GM19455 (cell line): ENCODE data around the gene CERK.
"Not testable (repeated sequence)": the region's sequence is repeated elsewhere in the genome, so short reads cannot be mapped to it uniquely, and the experiment has no call there.

Experiments used
- ATAC-seq: cut with Tn5 transposase; IDR thresholded peaks from one replicate; pipeline ENCODE4 v1.9.1; 2021; ENCODE audit not compliant: unreplicated experiment

The CERK gene, protein sequence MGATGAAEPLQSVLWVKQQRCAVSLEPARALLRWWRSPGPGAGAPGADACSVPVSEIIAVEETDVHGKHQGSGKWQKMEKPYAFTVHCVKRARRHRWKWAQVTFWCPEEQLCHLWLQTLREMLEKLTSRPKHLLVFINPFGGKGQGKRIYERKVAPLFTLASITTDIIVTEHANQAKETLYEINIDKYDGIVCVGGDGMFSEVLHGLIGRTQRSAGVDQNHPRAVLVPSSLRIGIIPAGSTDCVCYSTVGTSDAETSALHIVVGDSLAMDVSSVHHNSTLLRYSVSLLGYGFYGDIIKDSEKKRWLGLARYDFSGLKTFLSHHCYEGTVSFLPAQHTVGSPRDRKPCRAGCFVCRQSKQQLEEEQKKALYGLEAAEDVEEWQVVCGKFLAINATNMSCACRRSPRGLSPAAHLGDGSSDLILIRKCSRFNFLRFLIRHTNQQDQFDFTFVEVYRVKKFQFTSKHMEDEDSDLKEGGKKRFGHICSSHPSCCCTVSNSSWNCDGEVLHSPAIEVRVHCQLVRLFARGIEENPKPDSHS

DNA sequence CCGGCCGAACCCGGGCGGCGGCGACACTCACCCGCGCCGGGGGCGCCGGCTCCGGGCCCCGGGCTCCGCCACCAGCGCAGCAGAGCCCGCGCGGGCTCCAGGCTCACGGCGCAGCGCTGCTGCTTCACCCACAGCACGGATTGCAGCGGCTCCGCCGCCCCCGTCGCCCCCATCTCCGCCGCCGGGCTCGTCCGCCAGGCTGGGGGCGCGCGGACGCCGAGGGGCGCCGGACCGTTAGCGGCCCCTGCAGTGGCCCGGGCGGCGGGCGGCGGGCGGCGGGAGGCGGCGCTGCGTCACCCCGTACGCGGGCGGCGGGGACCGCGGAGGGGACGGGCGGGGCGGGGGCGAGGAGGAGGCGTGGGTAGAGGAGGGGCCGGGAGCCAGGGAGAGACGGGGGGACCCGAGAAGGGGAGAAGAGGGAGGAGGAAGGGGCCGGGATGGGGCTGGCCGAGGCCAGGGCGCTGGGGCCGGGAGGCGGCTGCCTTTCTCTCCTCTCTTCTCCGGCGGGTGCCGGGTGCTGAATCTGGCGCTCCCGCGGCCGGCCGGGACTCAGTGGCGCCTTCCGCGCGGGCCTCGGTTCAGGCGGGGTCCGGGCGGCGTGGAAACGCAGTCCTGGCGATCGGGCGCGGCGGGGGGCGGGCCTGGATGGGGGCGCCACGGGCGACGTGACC is at the start of gene CERK:
TSS of gene CERK (minus strand) at position 277 of the 671 bp plus-strand sequence. CDS start at position 173, 104 bp downstream.
- ATAC-seq, result peak; percentile 50

DNA sequence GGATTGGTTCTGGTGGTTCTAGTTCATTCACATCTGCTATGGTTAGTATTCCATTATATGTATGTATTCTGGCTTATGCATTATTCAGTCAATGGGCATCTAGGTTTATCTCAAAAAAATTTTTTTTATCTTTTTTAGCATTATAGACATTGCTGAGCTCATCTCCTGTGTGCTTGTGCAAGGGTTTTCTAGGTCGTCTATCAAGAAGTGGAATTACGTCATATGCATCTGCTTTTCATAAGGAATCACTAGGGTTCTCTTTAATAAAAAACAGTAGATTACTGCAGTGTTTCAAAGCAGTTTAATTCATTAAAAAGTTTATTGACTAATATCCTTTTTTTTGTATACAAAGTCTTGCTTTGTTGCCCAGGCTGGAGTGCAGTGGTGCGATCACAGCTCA is 45.7 kb upstream of the CERK start:
- no peak for ATAC-seq

DNA sequence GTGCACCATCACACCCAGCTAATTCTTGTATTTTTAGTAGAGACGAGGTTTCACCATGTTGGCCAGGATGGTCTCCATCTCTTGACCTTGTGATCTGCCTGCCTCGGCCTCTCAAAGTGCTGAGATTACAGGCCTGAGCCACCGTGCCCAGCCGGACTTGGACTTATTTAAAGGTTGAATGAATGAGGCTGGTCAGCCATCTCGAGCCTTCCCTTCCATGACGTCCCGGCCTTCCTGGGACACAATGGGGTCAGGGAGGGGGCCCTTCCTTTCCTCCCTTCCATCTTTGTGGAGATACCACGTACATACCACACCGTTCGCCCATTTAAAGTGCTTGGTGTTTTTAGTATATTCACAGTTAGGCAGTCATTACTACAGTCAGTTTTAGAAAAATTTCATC is 44.1 kb upstream of the CERK start:
- ATAC-seq, result not testable (repeated sequence)

DNA sequence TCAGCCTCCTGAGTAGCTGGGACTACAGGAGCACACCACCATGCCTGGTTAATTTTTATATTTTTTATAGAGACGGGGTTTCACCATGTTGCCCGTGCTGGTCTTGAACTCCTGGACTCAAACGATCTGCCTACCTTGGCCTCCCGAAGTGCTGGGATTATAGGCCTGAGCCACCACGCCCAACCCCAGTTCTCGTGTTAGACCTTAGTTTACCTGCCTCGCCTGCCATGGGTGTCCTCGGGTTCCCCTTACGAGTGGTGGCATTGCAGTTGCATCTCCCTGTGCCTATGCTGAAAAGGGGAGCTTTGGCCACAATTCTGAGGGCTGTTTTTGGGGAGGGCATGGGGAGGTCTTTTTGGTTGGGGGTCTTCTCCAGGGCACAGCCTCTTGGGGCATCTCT is 43.2 kb upstream of the CERK start:
- ATAC-seq, result no peak

DNA sequence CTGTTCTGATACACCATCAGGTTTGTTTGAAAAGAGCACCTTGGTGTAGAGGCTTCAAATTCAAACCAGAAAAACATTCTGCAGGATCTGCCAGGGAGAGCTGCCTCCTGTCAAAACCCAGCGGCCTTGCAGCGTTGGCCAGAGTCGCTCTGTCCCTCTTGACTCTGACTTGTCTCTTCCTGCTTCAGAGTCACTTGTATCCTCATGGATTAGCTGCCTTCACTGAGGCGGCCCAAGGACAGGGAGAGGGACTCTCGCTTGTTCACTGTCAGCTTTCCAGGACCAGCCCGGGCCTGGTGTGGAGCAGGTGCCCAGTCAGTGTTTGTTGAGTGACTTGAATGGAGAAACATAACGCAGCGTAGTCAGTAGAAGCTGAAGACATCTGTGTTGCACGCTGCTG is 42.4 kb upstream of the CERK start:
- no peak for ATAC-seq

DNA sequence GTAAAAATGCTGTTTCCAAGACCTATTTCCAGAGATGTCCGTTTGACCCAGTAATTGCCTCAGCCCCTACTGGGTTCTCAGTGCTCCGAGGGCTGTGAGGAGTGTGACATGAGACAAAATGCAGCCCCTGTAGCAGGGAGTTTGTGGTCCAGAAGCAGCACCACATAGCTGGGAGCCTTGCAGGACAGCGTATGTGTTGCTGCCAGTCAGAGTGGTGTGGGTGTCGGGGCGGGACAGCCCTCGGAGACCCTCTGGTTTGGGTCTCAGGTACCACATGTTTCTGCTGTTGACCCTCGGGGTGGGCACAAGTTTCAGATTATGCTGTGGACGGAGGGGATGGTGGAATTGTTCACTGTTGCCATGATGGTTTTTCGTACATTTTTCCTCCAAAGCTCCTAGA is 41.6 kb upstream of the CERK start:
- no peak for ATAC-seq

DNA sequence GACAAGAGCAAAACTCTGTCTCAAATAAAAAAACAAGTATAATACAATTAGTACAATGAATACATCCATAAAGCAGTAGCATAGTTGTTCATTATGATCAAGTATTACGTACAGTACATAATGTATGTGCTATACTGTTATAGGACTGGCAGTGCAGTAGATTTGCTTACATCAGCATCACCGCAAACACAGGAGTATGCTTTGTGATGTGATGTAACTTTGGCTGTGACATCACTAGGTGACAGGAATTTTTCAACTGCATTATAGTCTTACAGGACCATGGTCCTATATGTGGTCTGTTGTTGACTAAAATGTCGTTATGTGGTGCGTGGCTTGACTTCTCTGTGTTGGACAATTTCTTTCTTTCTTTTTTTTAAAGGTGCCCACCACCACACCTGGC is 41.0 kb upstream of the CERK start:
- ATAC-seq, result no peak

DNA sequence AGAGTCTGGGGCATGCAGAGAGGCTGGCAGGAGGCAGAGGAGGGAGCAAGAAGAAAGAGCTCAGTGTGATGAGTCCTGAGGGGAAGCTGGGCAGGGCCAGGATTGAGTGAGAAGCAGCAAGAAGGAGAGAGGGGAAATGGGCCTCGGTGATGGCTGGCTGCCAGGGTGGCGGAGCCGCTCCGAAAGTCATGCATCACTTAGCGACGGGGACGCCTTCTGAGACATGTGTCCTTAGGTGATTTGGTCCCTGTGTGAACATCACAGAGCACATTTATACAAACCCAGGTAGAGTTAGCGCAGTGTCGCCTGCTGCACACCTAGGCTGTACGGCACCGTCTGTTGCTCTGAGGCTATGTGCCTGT is 39.5 kb upstream of the CERK start:
- no peak for ATAC-seq

DNA sequence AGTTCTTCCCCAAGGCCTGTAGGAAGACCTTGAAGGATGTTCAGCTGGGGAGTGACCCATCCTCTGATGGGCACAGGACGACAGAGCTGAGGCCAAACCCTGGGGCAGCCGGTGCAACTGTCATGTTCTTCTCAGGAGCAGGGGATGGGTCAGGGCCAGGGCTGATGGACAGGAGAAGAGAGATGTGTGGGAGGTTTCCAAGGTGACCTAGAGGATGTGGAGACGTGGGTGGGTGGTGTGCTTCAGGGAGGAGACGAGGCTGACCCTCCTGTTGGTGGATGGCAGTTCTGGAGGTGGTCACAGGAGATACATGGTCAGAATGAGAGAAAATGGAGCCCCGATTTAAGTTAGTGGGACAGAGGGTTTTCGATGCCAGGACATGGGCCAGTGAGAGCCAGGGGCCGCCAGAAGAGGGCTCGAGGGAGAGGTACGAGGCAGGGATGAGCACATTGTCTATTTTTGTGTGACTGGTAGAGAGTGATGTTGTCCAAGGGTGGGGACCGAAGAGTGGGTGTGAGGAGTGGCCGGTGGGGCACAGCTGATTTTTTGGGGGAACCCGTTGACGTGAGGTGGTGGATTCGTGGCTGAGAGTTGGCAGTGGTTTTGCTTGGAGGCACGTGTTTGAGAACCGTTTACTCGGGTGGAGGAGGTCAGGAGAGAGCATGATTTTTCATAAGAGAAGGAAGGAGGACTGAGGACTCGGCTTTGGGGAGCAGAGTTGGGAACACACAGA is 39.0 kb upstream of the CERK start:
- ATAC-seq, result no peak

DNA sequence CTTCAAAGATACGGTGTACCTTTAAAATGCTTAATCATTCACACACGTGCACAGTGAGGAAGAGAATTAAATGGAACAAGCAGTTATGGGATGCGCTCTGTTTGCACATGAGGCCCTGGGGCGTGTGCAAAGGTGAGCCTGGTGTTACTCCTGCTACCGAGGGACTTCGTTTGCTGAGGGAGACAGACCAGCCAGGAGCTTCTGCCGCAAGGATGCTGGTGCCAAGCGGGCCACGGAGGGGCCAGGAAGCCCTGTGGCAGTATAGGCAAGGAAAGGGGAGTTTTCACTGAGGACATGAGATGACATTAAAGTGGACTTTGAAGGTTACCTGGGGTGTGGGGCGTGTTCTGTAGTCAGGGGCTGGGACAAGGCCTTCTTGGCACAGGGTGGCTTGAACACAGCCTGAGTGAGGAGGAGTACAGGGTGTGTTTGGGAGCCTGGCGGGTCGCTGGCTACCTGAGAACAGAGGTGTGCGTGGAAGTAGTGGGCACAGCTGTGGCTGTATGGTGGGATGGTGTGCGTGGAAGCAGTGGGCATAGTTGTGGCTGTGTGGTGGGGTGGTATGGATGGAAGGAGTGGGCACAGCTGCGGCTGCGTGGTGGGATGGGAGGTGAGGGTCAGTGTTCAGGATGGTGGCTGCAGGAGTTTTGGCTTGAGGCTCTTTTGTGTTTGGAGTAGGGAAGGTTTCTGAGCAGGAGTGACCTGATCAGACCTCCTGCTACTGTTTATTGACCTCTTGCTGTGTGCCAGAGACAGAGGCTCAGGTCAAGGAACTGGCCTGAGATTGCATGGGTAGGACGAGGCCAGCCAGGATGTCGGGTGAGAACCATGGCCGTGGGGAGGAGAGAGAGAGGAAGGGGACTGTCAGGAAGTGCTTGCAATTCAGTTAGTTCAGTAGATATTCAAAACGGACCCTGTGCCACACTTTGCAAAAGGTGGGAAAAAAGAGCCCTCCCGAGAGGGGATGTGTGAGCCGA is 38.1 kb upstream of the CERK start:
- ATAC-seq, result no peak

DNA sequence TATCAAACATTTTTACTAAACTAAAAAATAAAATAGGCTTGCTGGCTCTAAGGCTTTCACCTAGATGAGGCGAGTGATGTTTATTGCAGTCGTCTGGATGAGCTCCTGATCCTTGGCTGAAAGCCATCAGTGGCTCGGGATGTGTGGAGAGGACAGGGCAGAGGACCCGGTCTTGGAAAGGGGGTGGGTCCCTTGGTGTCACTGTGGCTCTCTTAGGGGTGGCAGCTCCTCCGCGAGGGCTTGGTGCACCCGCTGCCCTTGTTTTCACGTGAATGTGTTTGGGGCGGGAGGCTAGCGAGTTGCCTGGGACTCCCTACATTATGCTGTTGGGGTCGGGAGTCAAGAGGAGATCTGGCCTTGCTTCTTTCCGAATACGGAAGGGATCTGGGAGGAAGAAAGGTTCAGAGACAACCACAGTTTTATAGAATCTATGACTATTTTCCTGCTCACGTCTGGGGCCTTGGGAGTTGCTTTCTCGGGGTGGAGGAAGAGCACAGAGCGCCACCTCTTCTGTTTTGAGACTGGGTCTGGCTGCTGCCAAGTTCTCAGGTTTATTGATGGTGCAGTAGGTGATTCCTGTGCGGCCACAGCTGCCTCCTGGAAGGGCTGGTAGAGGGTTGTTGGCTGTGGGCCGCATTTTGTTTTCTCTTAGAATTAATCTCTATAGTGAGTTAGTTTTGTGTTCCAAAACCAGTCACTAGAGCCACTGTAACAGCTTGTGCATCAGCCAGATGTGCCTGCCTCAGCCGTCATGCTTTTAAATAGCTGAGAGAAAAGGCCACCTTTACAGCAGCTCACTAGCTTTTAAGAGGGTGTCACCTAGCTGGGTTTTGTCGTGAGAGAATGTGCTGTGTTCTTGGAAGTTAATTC is 37.2 kb upstream of the CERK start:
- no peak for ATAC-seq

DNA sequence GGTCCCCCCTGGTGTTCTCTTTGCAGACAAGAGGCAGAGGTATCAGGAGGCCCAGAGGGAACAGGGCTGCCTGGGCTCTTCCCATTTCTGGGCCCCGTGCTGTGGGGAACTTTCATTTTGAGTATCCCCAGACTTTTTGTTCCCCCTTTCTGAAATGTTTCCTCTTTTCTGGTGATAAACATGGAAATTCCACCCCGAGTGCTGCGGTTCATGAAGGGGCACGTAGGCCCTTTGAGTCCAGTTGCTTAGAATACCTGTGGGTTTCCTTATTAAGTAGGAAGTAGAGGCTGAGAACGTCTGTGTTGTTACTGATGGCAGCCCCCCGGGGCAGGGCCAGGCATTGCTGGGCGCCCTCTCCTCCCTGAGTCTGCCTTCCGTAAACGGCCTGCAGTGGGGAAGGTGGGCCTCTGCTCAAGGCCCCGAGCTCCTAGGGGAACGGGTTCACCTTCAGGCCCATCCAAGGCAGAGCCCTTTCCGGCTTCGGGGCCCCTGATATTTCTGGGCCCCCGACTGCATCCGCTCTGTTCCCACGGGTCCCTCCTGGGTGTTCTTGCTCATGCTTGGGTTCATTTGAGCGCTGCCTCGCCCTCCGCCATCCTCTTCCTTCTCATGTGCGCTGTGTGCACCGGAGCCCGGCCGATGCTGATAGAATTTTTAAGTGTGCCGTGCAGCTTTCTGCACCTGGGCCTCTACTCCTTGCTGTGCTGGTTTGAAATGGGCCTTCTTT is 36.4 kb upstream of the CERK start:
- peak; percentile 35 for ATAC-seq

DNA sequence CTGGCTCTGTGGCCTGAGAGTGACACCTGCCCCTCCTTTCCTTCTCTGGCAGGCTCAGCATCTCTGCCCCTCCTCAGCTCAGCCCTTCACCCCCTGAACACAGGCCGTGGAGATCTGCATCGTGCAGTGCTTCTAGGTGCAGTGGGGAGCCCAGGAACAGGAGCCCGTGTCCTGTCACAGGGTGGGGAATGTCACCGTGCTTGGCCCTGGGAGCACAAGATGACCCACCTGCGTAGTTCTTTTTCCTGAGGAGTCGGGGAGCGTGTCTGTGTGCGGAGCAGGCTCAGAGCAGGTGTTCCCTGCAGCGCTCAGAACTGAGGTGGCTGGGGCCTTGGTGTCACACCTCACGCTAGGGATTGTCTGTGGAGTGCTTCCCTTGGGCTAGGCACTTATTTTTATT is 35.0 kb upstream of the CERK start:
- no peak for ATAC-seq

DNA sequence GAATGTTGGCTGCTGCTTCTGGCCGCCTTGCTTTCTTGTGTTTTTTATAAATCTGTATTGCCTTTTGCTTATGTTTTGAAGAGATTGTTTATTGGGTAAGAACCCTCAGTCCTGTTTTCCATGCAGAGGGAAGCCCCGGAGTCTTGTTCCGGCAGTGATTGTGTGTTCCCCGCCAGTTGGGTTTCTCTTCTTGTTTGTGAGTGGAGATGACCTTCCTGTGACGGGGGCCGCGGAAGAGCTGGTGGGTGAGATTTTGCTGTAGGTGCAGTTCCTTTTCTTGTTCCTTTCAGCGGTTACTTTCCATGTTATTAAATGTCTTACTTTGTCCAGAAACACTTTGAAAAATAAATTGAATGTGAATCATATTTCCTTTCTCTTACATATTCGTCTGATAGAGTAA is 32.7 kb upstream of the CERK start:
- no peak for ATAC-seq

DNA sequence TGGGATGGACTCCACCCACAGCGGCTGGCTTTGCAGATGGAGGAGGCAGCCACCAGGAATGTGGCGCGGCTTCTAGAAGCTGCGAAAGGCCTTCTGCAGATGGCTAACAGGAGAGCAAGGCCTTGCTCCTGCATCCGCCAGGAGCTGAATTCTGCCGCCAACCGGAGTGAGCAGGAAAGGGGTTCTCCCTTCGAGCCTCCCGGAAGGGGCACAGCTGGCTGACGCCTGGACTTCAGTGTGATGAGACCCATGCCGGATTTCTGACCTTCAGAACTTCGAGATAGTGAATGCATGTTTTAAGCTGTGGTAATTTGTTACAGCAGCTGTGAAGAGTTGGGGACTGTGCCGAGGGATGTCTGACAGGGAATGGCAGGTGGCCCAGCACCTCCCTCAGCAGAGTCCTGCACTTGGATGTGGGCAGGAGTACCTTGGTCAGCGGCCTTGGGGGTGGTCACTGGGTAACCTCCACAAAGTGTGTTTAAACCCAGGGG is 32.1 kb upstream of the CERK start:
- ATAC-seq, result no peak

DNA sequence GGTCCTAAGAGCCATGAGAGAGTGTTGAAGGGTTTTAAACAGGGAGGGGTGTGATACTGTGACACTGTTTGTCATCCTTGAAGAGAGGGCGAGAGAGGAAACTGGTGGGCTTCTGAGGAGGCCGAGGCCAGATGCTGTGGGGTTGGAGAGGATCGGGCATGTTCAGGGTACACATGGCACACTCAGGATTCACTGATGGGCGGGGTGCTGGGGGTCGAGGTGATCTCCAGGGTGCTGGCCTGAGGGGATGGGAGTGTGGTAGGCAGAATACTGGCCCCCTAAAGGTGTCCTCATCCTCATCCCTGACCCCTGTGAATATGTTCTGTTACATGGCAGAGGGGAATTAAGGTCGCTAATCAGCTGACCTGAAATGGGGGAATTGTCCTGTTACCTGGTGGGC is 31.7 kb upstream of the CERK start:
- no peak for ATAC-seq

DNA sequence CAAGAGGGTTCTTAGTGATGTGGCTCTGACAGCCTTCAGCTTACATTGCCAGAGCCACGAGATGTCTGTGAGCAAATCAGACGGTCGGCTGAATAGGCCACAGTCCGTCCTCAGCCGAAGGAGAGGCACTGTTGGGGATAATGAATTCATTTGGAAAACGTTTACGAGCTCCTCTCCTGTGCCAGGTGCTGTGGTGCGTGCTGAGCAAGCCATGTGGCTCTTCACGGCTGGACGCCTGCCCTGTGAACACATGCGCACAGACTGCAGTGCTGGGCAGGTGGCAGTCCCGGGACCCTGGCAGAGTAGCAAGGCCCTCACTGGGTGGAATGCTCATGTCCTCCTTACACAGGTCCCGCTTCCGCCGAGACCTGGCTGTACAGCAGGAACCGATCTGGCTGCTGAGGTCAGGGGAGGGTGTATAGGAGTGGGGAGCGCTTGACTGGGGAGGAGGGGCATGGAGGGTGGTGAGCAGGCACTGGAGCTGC is 31.2 kb upstream of the CERK start:
- ATAC-seq, result no peak

DNA sequence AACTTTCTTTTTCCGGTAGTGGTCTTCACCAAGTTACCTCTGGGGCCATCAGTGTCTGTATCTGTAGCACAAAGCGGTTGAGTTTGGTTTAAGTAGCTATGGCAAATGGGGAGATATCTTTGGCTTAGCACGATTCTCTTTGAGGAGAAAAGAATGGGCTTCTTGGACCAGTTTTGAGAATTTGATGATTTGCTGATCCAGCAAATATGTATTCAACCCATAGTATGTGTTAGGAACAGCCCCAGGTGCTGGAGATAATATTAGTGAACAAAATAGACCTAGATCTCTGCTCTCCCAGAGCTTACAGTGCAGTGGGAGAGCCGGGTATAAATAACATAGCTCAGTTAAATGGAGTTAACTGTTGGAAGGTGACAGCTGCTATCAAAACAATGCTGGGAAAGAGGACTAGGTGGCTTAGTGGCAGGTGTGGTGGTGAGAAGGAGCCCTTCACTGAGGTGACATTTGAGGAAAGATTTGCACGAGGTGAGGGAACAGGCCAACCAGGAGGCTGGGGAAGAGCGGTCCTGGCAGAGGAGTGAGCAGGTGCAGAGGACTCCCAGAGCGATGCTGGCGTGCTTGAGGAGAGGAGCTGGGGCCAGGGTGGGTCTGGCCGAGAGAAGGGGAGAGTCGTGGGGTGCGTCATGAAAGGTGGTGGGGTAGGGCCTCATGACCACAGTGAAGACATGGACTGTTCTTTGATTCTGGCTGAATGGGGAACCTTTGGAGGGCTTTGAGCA is 29.4 kb upstream of the CERK start:
- ATAC-seq, result no peak
